Stimulated activated CD4-positive, alpha-beta T cell treated with anti-CD3 and anti-CD28 coated beads, Interleukin-12 subunit alpha, Interleukin-12 subunit beta, amount 100 ng/mL, for 48 hours (primary cell): ENCODE measurements around the gene MRGPRF.
A peak's percentile ranks its signal among the peaks of the same experiment; 100 is the strongest.
"Not testable (repeated sequence)": the region's sequence is repeated elsewhere in the genome, so short reads cannot be mapped to it uniquely, and the experiment has no call there.

Experiments used
- DNase-seq, 3 donors: peaks; one replicate each; pipeline ENCODE4 v3.0.0-alpha.2; 2020; ENCODE audit warnings: low read depth in 2 of 3, low spot score in 1 of 3

The MRGPRF gene

GRCh38 chr11:68989936-68990606 is 23.0 kb downstream of the MRGPRF start:
- no peak for DNase-seq

- DNase-seq = no peak
Measured at GRCh38 chr11:68988491-68988890, 24.6 kb downstream of the MRGPRF start.

- DNase-seq = no peak
Measured at GRCh38 chr11:68987211-68987610, 25.8 kb downstream of the MRGPRF start.

GRCh38 chr11:68983801-68984200 is 29.2 kb downstream of the MRGPRF start:
- no peak for DNase-seq

GRCh38 chr11:68982134-68982533 is 30.9 kb downstream of the MRGPRF start:
- DNase-seq = no peak

- no peak for DNase-seq
Measured at GRCh38 chr11:68980776-68981065, 32.3 kb downstream of the MRGPRF start, which contains the start of gene MRGPRD. Gene MRGPRD, minus strand, starts transcription at chr11:68980986. Its CDS starts 0 bp downstream, at chr11:68980986.

- DNase-seq = no peak
Measured at GRCh38 chr11:68979931-68980775, 32.9 kb downstream of the MRGPRF start.

- DNase-seq = no peak
Measured at GRCh38 chr11:68978931-68979594, 34.0 kb downstream of the MRGPRF start.

- no peak for DNase-seq
Measured at GRCh38 chr11:68978626-68978930, 34.5 kb downstream of the MRGPRF start.

- DNase-seq = no peak
Measured at GRCh38 chr11:68977781-68978625, 35.0 kb downstream of the MRGPRF start.

- no peak for DNase-seq
Measured at GRCh38 chr11:68976563-68976962, 36.5 kb downstream of the MRGPRF start.

- DNase-seq = no peak
Measured at GRCh38 chr11:68976095-68976494, 37.0 kb downstream of the MRGPRF start.

GRCh38 chr11:68974421-68975194 is 38.4 kb downstream of the MRGPRF start:
- peak in 1 of 3 donors; percentile 9 for DNase-seq

GRCh38 chr11:68973706-68974105 is 39.3 kb downstream of the MRGPRF start:
- DNase-seq = not testable (repeated sequence)

GRCh38 chr11:68973219-68973618 is 39.8 kb downstream of the MRGPRF start:
- DNase-seq = no peak

GRCh38 chr11:68970921-68971636 is 42.0 kb downstream of the MRGPRF start:
- no peak for DNase-seq

GRCh38 chr11:68969386-68969785 is 43.7 kb downstream of the MRGPRF start:
- no peak for DNase-seq

- DNase-seq = no peak
Measured at GRCh38 chr11:68968306-68969250, 44.5 kb downstream of the MRGPRF start.
